GM10266 (cell line): ENCODE data around the gene ATG2B.
A peak's percentile ranks its signal among the peaks of the same experiment; 100 is the strongest.

Experiments
- DNase-seq: peaks from one replicate; pipeline ENCODE4 v3.0.0; 2012; ENCODE audit errors: extremely low spot score
- CTCF ChIP-seq: IDR thresholded peaks from 2 replicates; pipeline ENCODE4 v1.5.1; 2012; ENCODE audit warnings: mild to moderate bottlenecking, low read depth; ENCODE audit not compliant: control insufficient read depth, insufficient read depth; ENCODE audit errors: missing control alignments

Gene ATG2B

GRCh38 chr14:96391293-96392118, 28.4 kb upstream of the ATG2B start:
- peak; percentile 98 for DNase-seq
- TF ChIP-seq CTCF: no peak

- TF ChIP-seq CTCF: no peak
- no peak for DNase-seq
These were observed 27.8 kb upstream of the ATG2B start for GRCh38 chr14:96390965-96391292.

- DNase-seq: no peak
- no peak for TF ChIP-seq CTCF
These were observed 22.2 kb upstream of the ATG2B start for GRCh38 chr14:96385385-96385784.

- TF ChIP-seq CTCF: no peak
- DNase-seq: no peak
These were observed 21.6 kb upstream of the ATG2B start for GRCh38 chr14:96384740-96385139.

GRCh38 chr14:96384053-96384452, 20.9 kb upstream of the ATG2B start:
- no peak for TF ChIP-seq CTCF
- no peak for DNase-seq

GRCh38 chr14:96383445-96383844, 20.3 kb upstream of the ATG2B start:
- no peak for DNase-seq
- no peak for TF ChIP-seq CTCF

GRCh38 chr14:96380735-96381134, 17.6 kb upstream of the ATG2B start:
- no peak for TF ChIP-seq CTCF
- DNase-seq: no peak
